ENCODE data around the gene COL13A1. TPM values are rescaled to one million over a fixed set of nuclear protein-coding genes. Genes with fewer than 3 reads are reported as not detected.

The COL13A1 gene
- total and polyA plus RNA-seq, 2 experiments from 2014 or later = 5.2 to 8.6 TPM

DNA sequence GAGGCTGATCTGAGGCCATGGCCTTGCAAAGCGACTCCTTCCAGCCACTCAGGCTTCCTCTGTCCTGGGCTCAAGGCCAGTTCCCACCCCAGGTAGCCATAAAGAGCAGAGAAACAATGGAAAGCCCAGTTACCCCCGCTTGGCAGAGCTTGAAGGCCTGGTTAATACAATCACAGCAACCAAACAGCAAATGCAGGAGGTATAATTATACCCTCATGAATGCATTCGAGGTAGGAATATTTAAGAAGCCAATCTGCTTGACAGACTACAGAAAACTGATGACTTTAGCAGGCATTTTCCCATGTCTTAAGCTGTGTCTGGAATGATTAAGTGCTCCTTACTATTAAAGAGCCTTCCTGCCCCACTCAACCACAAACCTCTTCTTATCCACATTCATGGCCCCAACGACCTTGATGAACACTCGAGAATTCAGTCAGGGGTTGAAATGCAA lies 136.9 kb downstream of the COL13A1 start:
- Histone ChIP-seq H3K4me1 (ENCODE audit: insufficient read depth) (no peaks in the 10 kb centered on the region), H3K9me2 (ENCODE audit: insufficient read depth) (no peaks in the 10 kb centered on the region), H2AFZ (no peak overlapping the region), H4K20me1 (replicated peaks; ENCODE audit: insufficient read depth) (no peaks in the 10 kb centered on the region), H3K79me2 (replicated peaks; ENCODE audit: insufficient read depth) (no peaks in the 10 kb centered on the region), H3K36me3 (ENCODE audit: insufficient read depth) (no peaks in the 10 kb centered on the region), H3F3A (replicated peaks; ENCODE audit: low read depth) (no peaks in the 10 kb centered on the region), H3K4me3 (no peak overlapping the region), H3K4me2 (no peak overlapping the region), H3K27me3 (ENCODE audit: insufficient read depth) (no peaks in the 10 kb centered on the region), H3K27ac (ENCODE audit: low read depth) (no peak overlapping the region)
- H3K4me1 Mint-ChIP-seq = no peaks in the 10 kb centered on the region
- DNase-seq (ENCODE audit: low spot score) (no peak), ATAC-seq (no peak)
- peaks cover 2% of the 10 kb centered on the region; the same call in 1 of the 3 replicates for H3K9me3 Mint-ChIP-seq
- TF ChIP-seq ZNF114 (CRISPR knock-in tag; IDR thresholded peaks at IDR 0.05) (no peak), JUNB (IDR thresholded peaks at IDR 0.05; ENCODE audit: unreplicated experiment) (no peak)
- no peaks in the 10 kb centered on the region for H3K36me3 Mint-ChIP-seq (ENCODE audit: low read depth)
- no peaks in the 10 kb centered on the region for H3K27me3 Mint-ChIP-seq (ENCODE audit: insufficient read depth, low read depth, poor library complexity)
- no peak overlapping the region for H3K27ac Mint-ChIP-seq
- no peak overlapping the region for H3K4me3 Mint-ChIP-seq

DNA sequence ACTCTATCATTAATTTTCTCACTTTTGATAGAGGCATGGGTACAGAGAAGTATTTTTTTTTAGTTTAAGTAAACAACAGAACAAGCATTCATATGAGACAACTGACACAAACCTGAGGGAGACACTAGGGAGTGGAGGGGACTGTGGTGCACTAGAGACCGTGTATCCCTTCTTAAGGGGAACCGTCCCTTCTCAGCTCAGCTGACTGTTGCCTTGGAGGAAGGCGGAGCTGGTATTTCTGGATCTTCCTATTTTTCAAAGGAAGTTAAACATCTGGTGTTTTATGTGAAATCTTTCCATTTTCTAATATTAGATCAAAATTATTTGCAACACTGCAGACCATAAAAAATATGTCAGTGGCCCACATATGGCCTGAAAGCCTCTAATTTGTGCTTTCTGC lies 137.4 kb downstream of the COL13A1 start:
- Histone ChIP-seq H3K4me3 (no peak overlapping the region), H3K4me2 (no peak overlapping the region), H2AFZ (no peak overlapping the region), H4K20me1 (replicated peaks; ENCODE audit: insufficient read depth) (no peaks in the 10 kb centered on the region), H3K27ac (ENCODE audit: low read depth) (no peak overlapping the region), H3K79me2 (replicated peaks; ENCODE audit: insufficient read depth) (no peaks in the 10 kb centered on the region), H3F3A (replicated peaks; ENCODE audit: low read depth) (no peaks in the 10 kb centered on the region), H3K36me3 (ENCODE audit: insufficient read depth) (no peaks in the 10 kb centered on the region), H3K9me2 (ENCODE audit: insufficient read depth) (no peaks in the 10 kb centered on the region), H3K27me3 (ENCODE audit: insufficient read depth) (no peaks in the 10 kb centered on the region), H3K4me1 (ENCODE audit: insufficient read depth) (no peaks in the 10 kb centered on the region)
- H3K4me1 Mint-ChIP-seq = no peaks in the 10 kb centered on the region
- no peak for DNase-seq (ENCODE audit: low spot score)
- H3K36me3 Mint-ChIP-seq (ENCODE audit: low read depth) = no peaks in the 10 kb centered on the region
- no peak for TF ChIP-seq EZH2phosphoT487 (IDR thresholded peaks at IDR 0.05; ENCODE audit: unreplicated experiment)
- TF ChIP-seq ZNF114 (CRISPR knock-in tag; IDR thresholded peaks at IDR 0.05) = no peak
- no peak for TF ChIP-seq STAT1 (IDR thresholded peaks at IDR 0.05; ENCODE audit: unreplicated experiment)
- TF ChIP-seq POLR2AphosphoS5 (IDR thresholded peaks at IDR 0.05; ENCODE audit: low read depth) = no peak
- TF ChIP-seq, protein P1, sequence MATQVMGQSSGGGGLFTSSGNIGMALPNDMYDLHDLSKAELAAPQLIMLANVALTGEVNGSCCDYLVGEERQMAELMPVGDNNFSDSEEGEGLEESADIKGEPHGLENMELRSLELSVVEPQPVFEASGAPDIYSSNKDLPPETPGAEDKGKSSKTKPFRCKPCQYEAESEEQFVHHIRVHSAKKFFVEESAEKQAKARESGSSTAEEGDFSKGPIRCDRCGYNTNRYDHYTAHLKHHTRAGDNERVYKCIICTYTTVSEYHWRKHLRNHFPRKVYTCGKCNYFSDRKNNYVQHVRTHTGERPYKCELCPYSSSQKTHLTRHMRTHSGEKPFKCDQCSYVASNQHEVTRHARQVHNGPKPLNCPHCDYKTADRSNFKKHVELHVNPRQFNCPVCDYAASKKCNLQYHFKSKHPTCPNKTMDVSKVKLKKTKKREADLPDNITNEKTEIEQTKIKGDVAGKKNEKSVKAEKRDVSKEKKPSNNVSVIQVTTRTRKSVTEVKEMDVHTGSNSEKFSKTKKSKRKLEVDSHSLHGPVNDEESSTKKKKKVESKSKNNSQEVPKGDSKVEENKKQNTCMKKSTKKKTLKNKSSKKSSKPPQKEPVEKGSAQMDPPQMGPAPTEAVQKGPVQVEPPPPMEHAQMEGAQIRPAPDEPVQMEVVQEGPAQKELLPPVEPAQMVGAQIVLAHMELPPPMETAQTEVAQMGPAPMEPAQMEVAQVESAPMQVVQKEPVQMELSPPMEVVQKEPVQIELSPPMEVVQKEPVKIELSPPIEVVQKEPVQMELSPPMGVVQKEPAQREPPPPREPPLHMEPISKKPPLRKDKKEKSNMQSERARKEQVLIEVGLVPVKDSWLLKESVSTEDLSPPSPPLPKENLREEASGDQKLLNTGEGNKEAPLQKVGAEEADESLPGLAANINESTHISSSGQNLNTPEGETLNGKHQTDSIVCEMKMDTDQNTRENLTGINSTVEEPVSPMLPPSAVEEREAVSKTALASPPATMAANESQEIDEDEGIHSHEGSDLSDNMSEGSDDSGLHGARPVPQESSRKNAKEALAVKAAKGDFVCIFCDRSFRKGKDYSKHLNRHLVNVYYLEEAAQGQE (IDR thresholded peaks at IDR 0.05; ENCODE audit: unreplicated experiment) = no peak
- TF ChIP-seq NANOG (IDR thresholded peaks at IDR 0.05; ENCODE audit: borderline replicate concordance) = no peak
- TF ChIP-seq, protein P2, sequence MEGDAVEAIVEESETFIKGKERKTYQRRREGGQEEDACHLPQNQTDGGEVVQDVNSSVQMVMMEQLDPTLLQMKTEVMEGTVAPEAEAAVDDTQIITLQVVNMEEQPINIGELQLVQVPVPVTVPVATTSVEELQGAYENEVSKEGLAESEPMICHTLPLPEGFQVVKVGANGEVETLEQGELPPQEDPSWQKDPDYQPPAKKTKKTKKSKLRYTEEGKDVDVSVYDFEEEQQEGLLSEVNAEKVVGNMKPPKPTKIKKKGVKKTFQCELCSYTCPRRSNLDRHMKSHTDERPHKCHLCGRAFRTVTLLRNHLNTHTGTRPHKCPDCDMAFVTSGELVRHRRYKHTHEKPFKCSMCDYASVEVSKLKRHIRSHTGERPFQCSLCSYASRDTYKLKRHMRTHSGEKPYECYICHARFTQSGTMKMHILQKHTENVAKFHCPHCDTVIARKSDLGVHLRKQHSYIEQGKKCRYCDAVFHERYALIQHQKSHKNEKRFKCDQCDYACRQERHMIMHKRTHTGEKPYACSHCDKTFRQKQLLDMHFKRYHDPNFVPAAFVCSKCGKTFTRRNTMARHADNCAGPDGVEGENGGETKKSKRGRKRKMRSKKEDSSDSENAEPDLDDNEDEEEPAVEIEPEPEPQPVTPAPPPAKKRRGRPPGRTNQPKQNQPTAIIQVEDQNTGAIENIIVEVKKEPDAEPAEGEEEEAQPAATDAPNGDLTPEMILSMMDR (conservative IDR thresholded peaks at IDR 0.05; ENCODE audit: low read depth in 2 of 2) = no peak
- no peaks in the 10 kb centered on the region for H3K27me3 Mint-ChIP-seq (ENCODE audit: insufficient read depth, low read depth, poor library complexity)
- peaks cover 2% of the 10 kb centered on the region; the same call in 1 of the 3 replicates for H3K9me3 Mint-ChIP-seq
- no peak for ATAC-seq
- H3K27ac Mint-ChIP-seq = no peak overlapping the region
- no peak overlapping the region for H3K4me3 Mint-ChIP-seq
